Measurements from ENCODE around the gene COA1.
"Not testable (repeated sequence)": the region's sequence is repeated elsewhere in the genome, so short reads cannot be mapped to it uniquely, and the experiment has no call there.

DNA sequence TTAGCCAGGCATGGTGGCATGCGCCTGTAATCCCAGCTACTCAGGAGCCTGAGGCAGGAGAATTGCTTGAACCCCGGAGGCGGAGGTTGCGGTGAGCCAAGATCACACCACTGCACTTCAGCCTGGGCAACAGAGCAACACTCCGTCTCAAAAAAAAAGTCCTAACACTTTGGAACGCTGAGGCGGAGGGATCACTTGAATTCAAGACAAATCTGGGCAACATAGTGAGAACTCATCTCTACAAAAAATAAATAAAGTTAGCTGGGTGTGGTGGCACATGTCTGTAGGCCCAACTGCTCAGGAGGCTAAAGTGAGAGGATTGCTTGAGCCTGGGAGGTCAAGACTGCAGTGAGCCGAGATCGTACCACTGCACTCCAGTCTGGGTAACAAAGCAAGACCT, 21.3 kb downstream of the COA1 start:
- TF ChIP-seq, protein P1, sequence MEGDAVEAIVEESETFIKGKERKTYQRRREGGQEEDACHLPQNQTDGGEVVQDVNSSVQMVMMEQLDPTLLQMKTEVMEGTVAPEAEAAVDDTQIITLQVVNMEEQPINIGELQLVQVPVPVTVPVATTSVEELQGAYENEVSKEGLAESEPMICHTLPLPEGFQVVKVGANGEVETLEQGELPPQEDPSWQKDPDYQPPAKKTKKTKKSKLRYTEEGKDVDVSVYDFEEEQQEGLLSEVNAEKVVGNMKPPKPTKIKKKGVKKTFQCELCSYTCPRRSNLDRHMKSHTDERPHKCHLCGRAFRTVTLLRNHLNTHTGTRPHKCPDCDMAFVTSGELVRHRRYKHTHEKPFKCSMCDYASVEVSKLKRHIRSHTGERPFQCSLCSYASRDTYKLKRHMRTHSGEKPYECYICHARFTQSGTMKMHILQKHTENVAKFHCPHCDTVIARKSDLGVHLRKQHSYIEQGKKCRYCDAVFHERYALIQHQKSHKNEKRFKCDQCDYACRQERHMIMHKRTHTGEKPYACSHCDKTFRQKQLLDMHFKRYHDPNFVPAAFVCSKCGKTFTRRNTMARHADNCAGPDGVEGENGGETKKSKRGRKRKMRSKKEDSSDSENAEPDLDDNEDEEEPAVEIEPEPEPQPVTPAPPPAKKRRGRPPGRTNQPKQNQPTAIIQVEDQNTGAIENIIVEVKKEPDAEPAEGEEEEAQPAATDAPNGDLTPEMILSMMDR (IDR thresholded peaks at IDR 0.05; ENCODE audit: insufficient read depth, low read length), result not testable (repeated sequence)
- TF ChIP-seq POLR2AphosphoS5 (IDR thresholded peaks at IDR 0.05; ENCODE audit: low read depth); GABPA (IDR thresholded peaks at IDR 0.05; ENCODE audit: low read depth); SPI1 (IDR thresholded peaks at IDR 0.05; ENCODE audit: borderline replicate concordance, low read depth): not testable (repeated sequence)
- TF ChIP-seq, protein P2, sequence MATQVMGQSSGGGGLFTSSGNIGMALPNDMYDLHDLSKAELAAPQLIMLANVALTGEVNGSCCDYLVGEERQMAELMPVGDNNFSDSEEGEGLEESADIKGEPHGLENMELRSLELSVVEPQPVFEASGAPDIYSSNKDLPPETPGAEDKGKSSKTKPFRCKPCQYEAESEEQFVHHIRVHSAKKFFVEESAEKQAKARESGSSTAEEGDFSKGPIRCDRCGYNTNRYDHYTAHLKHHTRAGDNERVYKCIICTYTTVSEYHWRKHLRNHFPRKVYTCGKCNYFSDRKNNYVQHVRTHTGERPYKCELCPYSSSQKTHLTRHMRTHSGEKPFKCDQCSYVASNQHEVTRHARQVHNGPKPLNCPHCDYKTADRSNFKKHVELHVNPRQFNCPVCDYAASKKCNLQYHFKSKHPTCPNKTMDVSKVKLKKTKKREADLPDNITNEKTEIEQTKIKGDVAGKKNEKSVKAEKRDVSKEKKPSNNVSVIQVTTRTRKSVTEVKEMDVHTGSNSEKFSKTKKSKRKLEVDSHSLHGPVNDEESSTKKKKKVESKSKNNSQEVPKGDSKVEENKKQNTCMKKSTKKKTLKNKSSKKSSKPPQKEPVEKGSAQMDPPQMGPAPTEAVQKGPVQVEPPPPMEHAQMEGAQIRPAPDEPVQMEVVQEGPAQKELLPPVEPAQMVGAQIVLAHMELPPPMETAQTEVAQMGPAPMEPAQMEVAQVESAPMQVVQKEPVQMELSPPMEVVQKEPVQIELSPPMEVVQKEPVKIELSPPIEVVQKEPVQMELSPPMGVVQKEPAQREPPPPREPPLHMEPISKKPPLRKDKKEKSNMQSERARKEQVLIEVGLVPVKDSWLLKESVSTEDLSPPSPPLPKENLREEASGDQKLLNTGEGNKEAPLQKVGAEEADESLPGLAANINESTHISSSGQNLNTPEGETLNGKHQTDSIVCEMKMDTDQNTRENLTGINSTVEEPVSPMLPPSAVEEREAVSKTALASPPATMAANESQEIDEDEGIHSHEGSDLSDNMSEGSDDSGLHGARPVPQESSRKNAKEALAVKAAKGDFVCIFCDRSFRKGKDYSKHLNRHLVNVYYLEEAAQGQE (IDR thresholded peaks at IDR 0.05; ENCODE audit: insufficient replicate concordance, low read depth), result not testable (repeated sequence)
